ENCODE measurements around the gene CRIM1. TPM values are rescaled to one million over a fixed set of nuclear protein-coding genes. Genes with fewer than 3 reads are reported as not detected.

Gene CRIM1
- total RNA-seq, 1 experiment from 2014 or later: 21.4 TPM

GRCh38 chr2:36570416-36570815 is 214.8 kb downstream of the CRIM1 start:
- Histone ChIP-seq H3K27me3 (ENCODE audit: control insufficient read depth, insufficient read depth, low read length) (no peaks in the 10 kb centered on the region), H3K36me3 (replicated peaks; ENCODE audit: control insufficient read depth, insufficient read depth, low read length) (0 out of 2 replicates have a peak, but pooled peaks cover 1% of the 10 kb centered on the region), H3K4me3 (ENCODE audit: insufficient read depth, low read depth, low read length) (no peak overlapping the region)
- DNase-seq: no peak

- Histone ChIP-seq H3K27me3 (ENCODE audit: control insufficient read depth, insufficient read depth, low read length) (no peaks in the 10 kb centered on the region), H3K4me3 (ENCODE audit: insufficient read depth, low read depth, low read length) (no peak overlapping the region), H3K36me3 (replicated peaks; ENCODE audit: control insufficient read depth, insufficient read depth, low read length) (no peaks in the 10 kb centered on the region)
- peak; percentile 15 for DNase-seq
Measured at GRCh38 chr2:36572054-36572718, 216.6 kb downstream of the CRIM1 start.

- Histone ChIP-seq H3K36me3 (replicated peaks; ENCODE audit: control insufficient read depth, insufficient read depth, low read length) (no peaks in the 10 kb centered on the region), H3K4me3 (ENCODE audit: insufficient read depth, low read depth, low read length) (no peak overlapping the region), H3K27me3 (ENCODE audit: control insufficient read depth, insufficient read depth, low read length) (no peaks in the 10 kb centered on the region)
- no peak for DNase-seq
Measured at GRCh38 chr2:36572719-36573059, 217.1 kb downstream of the CRIM1 start.

- peaks cover 3% of the 10 kb centered on the region for H3K36me3 ChIP-seq (replicated peaks; ENCODE audit: control insufficient read depth, insufficient read depth, low read length)
- no peaks in the 10 kb centered on the region for H3K27me3 ChIP-seq (ENCODE audit: control insufficient read depth, insufficient read depth, low read length)
- H3K4me3 ChIP-seq (ENCODE audit: insufficient read depth, low read depth, low read length): no peak overlapping the region
- DNase-seq: no peak
Measured at GRCh38 chr2:36573165-36573564, 217.6 kb downstream of the CRIM1 start.

GRCh38 chr2:36574560-36574959 is 219.0 kb downstream of the CRIM1 start:
- DNase-seq: no peak
- Histone ChIP-seq H3K36me3 (replicated peaks; ENCODE audit: control insufficient read depth, insufficient read depth, low read length) (peaks cover 4% of the 10 kb centered on the region), H3K4me3 (ENCODE audit: insufficient read depth, low read depth, low read length) (no peak overlapping the region), H3K27me3 (ENCODE audit: control insufficient read depth, insufficient read depth, low read length) (no peaks in the 10 kb centered on the region)

- H3K27me3 ChIP-seq (ENCODE audit: control insufficient read depth, insufficient read depth, low read length): no peaks in the 10 kb centered on the region
- peaks cover 4% of the 10 kb centered on the region for H3K36me3 ChIP-seq (replicated peaks; ENCODE audit: control insufficient read depth, insufficient read depth, low read length)
- no peak for DNase-seq
- H3K4me3 ChIP-seq (ENCODE audit: insufficient read depth, low read depth, low read length): no peak overlapping the region
Measured at GRCh38 chr2:36577884-36578283, 222.3 kb downstream of the CRIM1 start.

- DNase-seq: no peak
- Histone ChIP-seq H3K4me3 (ENCODE audit: insufficient read depth, low read depth, low read length) (no peak overlapping the region), H3K36me3 (replicated peaks; ENCODE audit: control insufficient read depth, insufficient read depth, low read length) (peaks cover 7% of the 10 kb centered on the region), H3K27me3 (ENCODE audit: control insufficient read depth, insufficient read depth, low read length) (no peaks in the 10 kb centered on the region)
Measured at GRCh38 chr2:36578343-36579296, 223.0 kb downstream of the CRIM1 start.

- no peak for DNase-seq
- Histone ChIP-seq H3K36me3 (replicated peaks; ENCODE audit: control insufficient read depth, insufficient read depth, low read length) (peaks cover 7% of the 10 kb centered on the region), H3K27me3 (ENCODE audit: control insufficient read depth, insufficient read depth, low read length) (no peaks in the 10 kb centered on the region), H3K4me3 (ENCODE audit: insufficient read depth, low read depth, low read length) (no peak overlapping the region)
Measured at GRCh38 chr2:36579297-36579664, 223.7 kb downstream of the CRIM1 start.

GRCh38 chr2:36582538-36582937 is 227.0 kb downstream of the CRIM1 start:
- no peaks in the 10 kb centered on the region for H3K27me3 ChIP-seq (ENCODE audit: control insufficient read depth, insufficient read depth, low read length)
- DNase-seq: no peak
- H3K4me3 ChIP-seq (ENCODE audit: insufficient read depth, low read depth, low read length): no peak overlapping the region
- peaks cover 7% of the 10 kb centered on the region for H3K36me3 ChIP-seq (replicated peaks; ENCODE audit: control insufficient read depth, insufficient read depth, low read length)

GRCh38 chr2:36582951-36583350 is 227.4 kb downstream of the CRIM1 start:
- Histone ChIP-seq H3K4me3 (ENCODE audit: insufficient read depth, low read depth, low read length) (no peak overlapping the region), H3K27me3 (ENCODE audit: control insufficient read depth, insufficient read depth, low read length) (no peaks in the 10 kb centered on the region), H3K36me3 (replicated peaks; ENCODE audit: control insufficient read depth, insufficient read depth, low read length) (peaks cover 5% of the 10 kb centered on the region)
- DNase-seq: no peak

- H3K27me3 ChIP-seq (ENCODE audit: control insufficient read depth, insufficient read depth, low read length): no peaks in the 10 kb centered on the region
- peaks cover 3% of the 10 kb centered on the region; the same call in 1 of the 2 replicates for H3K36me3 ChIP-seq (replicated peaks; ENCODE audit: control insufficient read depth, insufficient read depth, low read length)
- H3K4me3 ChIP-seq (ENCODE audit: insufficient read depth, low read depth, low read length): no peak overlapping the region
- DNase-seq: no peak
Measured at GRCh38 chr2:36584148-36584794, 228.7 kb downstream of the CRIM1 start.

- H3K27me3 ChIP-seq (ENCODE audit: control insufficient read depth, insufficient read depth, low read length): no peaks in the 10 kb centered on the region
- DNase-seq: no peak
- H3K36me3 ChIP-seq (replicated peaks; ENCODE audit: control insufficient read depth, insufficient read depth, low read length): peaks cover 3% of the 10 kb centered on the region; the same call in 1 of the 2 replicates
- no peak overlapping the region for H3K4me3 ChIP-seq (ENCODE audit: insufficient read depth, low read depth, low read length)
Measured at GRCh38 chr2:36586672-36587071, 231.1 kb downstream of the CRIM1 start.

GRCh38 chr2:36587101-36587500 is 231.5 kb downstream of the CRIM1 start:
- peaks cover 3% of the 10 kb centered on the region; the same call in 1 of the 2 replicates for H3K36me3 ChIP-seq (replicated peaks; ENCODE audit: control insufficient read depth, insufficient read depth, low read length)
- no peak for DNase-seq

GRCh38 chr2:36587556-36587955 is 232.0 kb downstream of the CRIM1 start:
- no peak overlapping the region for H3K4me3 ChIP-seq (ENCODE audit: insufficient read depth, low read depth, low read length)
- no peaks in the 10 kb centered on the region for H3K27me3 ChIP-seq (ENCODE audit: control insufficient read depth, insufficient read depth, low read length)
- peaks cover 3% of the 10 kb centered on the region; the same call in 1 of the 2 replicates for H3K36me3 ChIP-seq (replicated peaks; ENCODE audit: control insufficient read depth, insufficient read depth, low read length)
- no peak for DNase-seq

More at GRCh38 chr2:36587101-36587500, 231.5 kb downstream of the CRIM1 start:
- no peak overlapping the region for H3K4me3 ChIP-seq (ENCODE audit: insufficient read depth, low read depth, low read length)
- no peaks in the 10 kb centered on the region for H3K27me3 ChIP-seq (ENCODE audit: control insufficient read depth, insufficient read depth, low read length)
